BJ (cell line): Measurements from ENCODE around the gene GRIK1. TPM values are rescaled to one million over a fixed set of nuclear protein-coding genes. Genes with fewer than 3 reads are reported as not detected.

Source experiments
- CTCF ChIA-PET: fragments of 350-600 bp; formaldehyde crosslinking; extraction: SDS; loops from one replicate; lab custom pipeline; 2021; ENCODE audit warnings: antibody characterized with exemption, inconsistent platforms; lab: Yijun Ruan, JAX
- POLR2A ChIA-PET: fragments of 300-600 bp; sonication (Branson Sonifier 250); formaldehyde crosslinking; extraction: SDS; loops from one replicate; lab custom pipeline; 2021; ENCODE audit warnings: antibody characterized with exemption; lab: Charles Lee
- DNase-seq: peaks from one replicate; pipeline ENCODE4 v3.0.0-alpha.2; 2011; ENCODE audit warnings: low read depth
- H3K27me3 ChIP-seq: 2 replicates; pipeline ENCODE4 v1.6.0; 2011; ENCODE audit warnings: low read length; ENCODE audit not compliant: control insufficient read depth, insufficient read depth
- H3K36me3 ChIP-seq: 2 replicates; pipeline ENCODE4 v1.5.1; 2011; ENCODE audit warnings: low read length; ENCODE audit not compliant: control insufficient read depth, insufficient read depth
- H3K4me3 ChIP-seq: 2 replicates; pipeline ENCODE4 v1.5.1; 2011; ENCODE audit warnings: low read depth, mild to moderate bottlenecking, control low read depth, low read length
- CTCF ChIP-seq: IDR thresholded peaks from 2 replicates; pipeline ENCODE4 v1.5.1; 2011; ENCODE audit warnings: low read depth, mild to moderate bottlenecking, control low read depth, inconsistent platforms, low read length, moderate library complexity; ENCODE audit not compliant: insufficient read depth
- polyA plus RNA-seq: library from polyadenylated mRNA; depleted of rRNA; stranded (reverse); fragments of >200 nt; gene quantifications from 2 replicates; pipeline ENCODE4 v1.2.3, GENCODE V29; 2011

The GRIK1 gene
- polyA plus RNA-seq, 1 experiment = 0.04 TPM

GRCh38 chr21:29885491-29885890 lies 54.3 kb downstream of the GRIK1 start:
- CTCF ChIA-PET = no interaction called here
- POLR2A ChIA-PET = no interaction called here

GRCh38 chr21:29875873-29876272 lies 63.9 kb downstream of the GRIK1 start:
- CTCF ChIA-PET = no interaction called here
- no peak for TF ChIP-seq CTCF
- no peak overlapping the region for H3K4me3 ChIP-seq
- no peak for DNase-seq
- POLR2A ChIA-PET = no interaction called here
- no peaks in the 10 kb centered on the region for H3K27me3 ChIP-seq
- H3K36me3 ChIP-seq = no peaks in the 10 kb centered on the region

More at GRCh38 chr21:29885491-29885890, 54.3 kb downstream of the GRIK1 start:
- TF ChIP-seq CTCF = no peak
- H3K36me3 ChIP-seq = no peaks in the 10 kb centered on the region
- DNase-seq = no peak
- H3K4me3 ChIP-seq = no peak overlapping the region
- no peaks in the 10 kb centered on the region for H3K27me3 ChIP-seq

GRCh38 chr21:29875036-29875716 lies 64.6 kb downstream of the GRIK1 start:
- Histone ChIP-seq H3K4me3 (no peak overlapping the region), H3K36me3 (no peaks in the 10 kb centered on the region), H3K27me3 (no peaks in the 10 kb centered on the region)
- CTCF ChIA-PET = interaction anchor here (0.6 kb wide), 1 partner anchor 311 kb away, joined by 3 read pairs; no protein-coding TSS in a partner anchor
- no peak for TF ChIP-seq CTCF
- DNase-seq = no peak
- POLR2A ChIA-PET = no interaction called here

GRCh38 chr21:29873908-29874307 lies 65.9 kb downstream of the GRIK1 start:
- H3K27me3 ChIP-seq = no peaks in the 10 kb centered on the region
- no peak for DNase-seq
- CTCF ChIA-PET = no interaction called here
- POLR2A ChIA-PET = no interaction called here
- TF ChIP-seq CTCF = no peak
- no peak overlapping the region for H3K4me3 ChIP-seq
- no peaks in the 10 kb centered on the region for H3K36me3 ChIP-seq

- no peak for TF ChIP-seq CTCF
- H3K27me3 ChIP-seq = no peaks in the 10 kb centered on the region
- DNase-seq = no peak
- H3K36me3 ChIP-seq = no peaks in the 10 kb centered on the region
- H3K4me3 ChIP-seq = no peak overlapping the region
- ChIA-PET POLR2A (no interaction called here), CTCF (no interaction called here)
Measured at GRCh38 chr21:29870814-29871213, 69.0 kb downstream of the GRIK1 start.
